Esophagus squamous epithelium (tissue), 5 donors: Measurements from ENCODE around the gene ADAMTS14. TPM values are rescaled to one million over a fixed set of nuclear protein-coding genes. Genes with fewer than 3 reads are reported as not detected.

Experiments used
- DNase-seq: peaks from one replicate; lab custom pipeline; 2025; lab: John Stamatoyannopoulos, UW
- H3K27ac ChIP-seq, 4 donors: fragments of 200-600 bp; sonication (generic); one replicate each; pipeline ENCODE4 v1.5.1; 2016 to 2019; ENCODE audit warnings: mild to moderate bottlenecking in 1 of 4
- H3K27me3 ChIP-seq, 4 donors: fragments of 200-600 bp; sonication (generic); 1 replicate in 3 of 4; 2 replicates in 1 of 4; pipeline versions ENCODE4 v1.5.1 to v1.6.0; 2017 to 2021; ENCODE audit warnings: antibody characterized with exemption in 1 of 4
- H3K36me3 ChIP-seq, 3 donors: fragments of 200-600 bp; sonication (generic); one replicate each; pipeline ENCODE4 v1.5.1; 2016 to 2019
- H3K4me1 ChIP-seq, 3 donors: fragments of 200-600 bp; sonication (generic); one replicate each; pipeline ENCODE4 v1.5.1; 2017 to 2019
- H3K4me3 ChIP-seq, 4 donors: fragments of 200-600 bp; sonication (generic); 1 replicate in 3 of 4; 2 replicates in 1 of 4; pipeline ENCODE4 v1.5.1; 2016 to 2019; ENCODE audit warnings: mild to moderate bottlenecking in 2 of 4, moderate library complexity in 1 of 4
- H3K9me3 ChIP-seq, 3 donors: fragments of 200-600 bp; sonication (generic); one replicate each; pipeline ENCODE4 v1.5.1; 2016 to 2019
- CTCF ChIP-seq, 6 experiments: fragments of 450-650 bp in 4 of 6; fragments of 200-600 bp in 2 of 6; sonication (generic) in 2 of 6; IDR thresholded peaks; one replicate each; pipeline ENCODE4 v1.5.1; 2016 to 2019; ENCODE audit warnings: antibody characterized with exemption in 6 of 6, mild to moderate bottlenecking in 4 of 6, moderate library complexity in 4 of 6
- POLR2A ChIP-seq, 4 donors: fragments of 450-650 bp; IDR thresholded peaks; one replicate each; pipeline ENCODE4 v1.6.1; 2017; ENCODE audit warnings: antibody characterized with exemption in 4 of 4, mild to moderate bottlenecking in 4 of 4, moderate library complexity in 3 of 4
- WGBS, 2 donors: methylation state at CpG; one replicate each; pipeline ENCODE4 v1.1.5; 2018; 5-methylcytosine and 5-hydroxymethylcytosine counted together
- intact Hi-C: fragments of 100-400 bp; cut with DNase I; formaldehyde crosslinking; loops from one replicate; pipeline ENCODE4 v1.15.0; 2022
- small RNA-seq, 4 donors: library from RNA; depleted of rRNA; stranded (forward); fragments of <200 nt; gene quantifications; one replicate each; pipeline ENCODE3, GENCODE V24; 2016
- total RNA-seq, 4 donors: library from RNA; depleted of rRNA; stranded (reverse); fragments of >200 nt; gene quantifications; one replicate each; pipeline ENCODE4 v1.1.0, GENCODE V29; 2016
- donor health status: DM: yes; HTN: yes; CAD: no.

The ADAMTS14 gene
- total RNA-seq, 4 donors from 2014 or later, result 0.23 to 0.75 (median 0.38) TPM; not detected in 1

GRCh38 chr10:70811881-70812280 is 139.6 kb downstream of the ADAMTS14 start:
- Histone ChIP-seq H3K27ac (no peak overlapping the region), H3K9me3 (no peaks in the 10 kb centered on the region), H3K27me3 (no peaks in the 10 kb centered on the region), H3K4me1 (peaks cover 2 to 62% (median 8%) of the 10 kb centered on the region in 3 donors), H3K36me3 (no peaks in the 10 kb centered on the region), H3K4me3 (no peak overlapping the region)
- DNase-seq, result no peak
- intact Hi-C loops, result loop anchor here (5.0 kb wide), 1 partner anchor 65 kb away; no protein-coding TSS in a partner anchor
- WGBS, 2 donors, result 73 to 75% methylated on average over 3 of the region's 3 CpGs
- TF ChIP-seq CTCF (IDR thresholded peaks at IDR 0.05) (no peak), POLR2A (IDR thresholded peaks at IDR 0.05) (no peak)

Small RNA genes lying within 50 kb of the gene (small RNA-seq; reads per million reads assigned to genes)
- gene RPS26P40, result 0 reads per million in 4 donors

Other genes starting within 250 kb of the ADAMTS14 start
- gene NODAL, start 230.8 kb upstream of the ADAMTS14 start, total RNA-seq, result not detected
- gene PALD1, start 193.7 kb upstream of the ADAMTS14 start, total RNA-seq, result 10 to 100 TPM in 1 of 4 donors, 1 to 10 TPM in 3; 2.6 to 11.3 (median 4.5) TPM
- gene PRF1, start 69.8 kb upstream of the ADAMTS14 start, total RNA-seq, result 1 to 10 TPM in 3 of 4 donors, under 1 TPM in 1; 0.26 to 7.3 (median 6.5) TPM
- gene TBATA, start 112.9 kb downstream of the ADAMTS14 start, total RNA-seq, result not detected
- 10 to 100 TPM; 34.2 to 47.1 (median 43.1) TPM for gene SGPL1, start 143.4 kb downstream of the ADAMTS14 start, total RNA-seq
- 10 to 100 TPM; 26.2 to 56.3 (median 41.5) TPM for gene PCBD1, start 216.1 kb downstream of the ADAMTS14 start, total RNA-seq